ENCODE data around the gene MYO3A. TPM values are rescaled to one million over a fixed set of nuclear protein-coding genes. Genes with fewer than 3 reads are reported as not detected.

MYO3A gene
- total and polyA plus RNA-seq, 2 of the 4 experiments (the other 2 are of a cell fraction) = not detected

- dilution Hi-C loops (cut with HindIII; ENCODE audit: low sequenced_read_pairs, unreplicated experiment) = no loop called here
- no peaks in the 10 kb centered on the region for H3K9me1 ChIP-seq (ENCODE audit: insufficient read depth, low read length)
These were observed 279.2 kb downstream of the MYO3A start for GRCh38 chr10:26213157-26213800.

More at GRCh38 chr10:26213157-26213800, 279.2 kb downstream of the MYO3A start:
- no peak overlapping the region for H2BK20ac ChIP-seq (ENCODE audit: low read depth, low read length)
- no peaks in the 10 kb centered on the region for H3K79me1 ChIP-seq (ENCODE audit: low read depth in 1 of 2, low read length in 2 of 2)
- intact Hi-C loops (cut with micrococcal nuclease) = no loop called here
- CTCF ChIA-PET = no interaction called here
- H3K18ac ChIP-seq (ENCODE audit: low read depth, low read length) = no peak overlapping the region
- in situ Hi-C loops (cut with MboI; ENCODE audit: low sequenced_read_pairs) = no loop called here
- BruUV-seq (replicated peaks) = no TSS peak
- H4K91ac ChIP-seq (ENCODE audit: insufficient read depth, low read depth, low read length) = no peak overlapping the region
- no peak overlapping the region for H2AK5ac ChIP-seq (ENCODE audit: low read depth, low read length)
- H3K56ac ChIP-seq (ENCODE audit: extremely low read depth, insufficient read depth, low read length) = no peak overlapping the region
- no peaks in the 10 kb centered on the region for H3K36me3 ChIP-seq (ENCODE audit: control insufficient read depth, insufficient read depth, low read length)
- no peak overlapping the region for H3K4me3 ChIP-seq (ENCODE audit: insufficient read depth, low read depth, low read length)
- H2BK5ac ChIP-seq (ENCODE audit: low read depth, low read length, poor library complexity, severe bottlenecking) = no peak overlapping the region
- H2BK120ac ChIP-seq (ENCODE audit: low read depth, low read length) = no peak overlapping the region
- H4K5ac ChIP-seq (ENCODE audit: low read depth, low read length) = no peak overlapping the region
- POLR2A ChIA-PET (ENCODE audit: unreplicated experiment) = no interaction called here
- ATAC-seq (ENCODE audit: low read depth) (no peak), DNase-seq (no peak)
- H3K9ac ChIP-seq (ENCODE audit: low read depth, low read length) = no peak overlapping the region
- H3K4me1 ChIP-seq (ENCODE audit: control insufficient read depth, insufficient read depth, low read length) = no peaks in the 10 kb centered on the region
- H4K8ac ChIP-seq (ENCODE audit: low read depth in 2 of 2, low read length in 2 of 2) = no peak overlapping the region
- no peak overlapping the region for H3K27ac ChIP-seq (ENCODE audit: insufficient read depth, low read length)
- H3K23ac ChIP-seq (ENCODE audit: low read depth, low read length) = no peak overlapping the region
- no peak overlapping the region for H3K14ac ChIP-seq (replicated peaks; ENCODE audit: low read depth, low read length)
- no peak overlapping the region for H3K4ac ChIP-seq (ENCODE audit: low read depth, low read length)
- WGBS, 2 experiments (ENCODE audit: extremely low coverage in 2 of 2, insufficient read length in 1 of 2) = 10% methylated on average over 5 of the region's 11 CpGs; no CpG with 5 or more reads in 1 of the 2 experiments
- no peak for TF ChIP-seq RCOR1 (IDR thresholded peaks at IDR 0.05; ENCODE audit: insufficient replicate concordance, low read length)
- TF ChIP-seq BHLHE40 (IDR thresholded peaks at IDR 0.05; ENCODE audit: low read depth, low read length) = no peak
- TF ChIP-seq SMC3 (IDR thresholded peaks at IDR 0.05; ENCODE audit: low read depth, low read length) = no peak
- no peak for TF ChIP-seq NFE2L2 (IDR thresholded peaks at IDR 0.05; ENCODE audit: low read depth, low read length)
- TF ChIP-seq RAD21 (IDR thresholded peaks at IDR 0.05; ENCODE audit: low read length) = no peak
- no peak for TF ChIP-seq MAFK (IDR thresholded peaks at IDR 0.05; ENCODE audit: low read depth, low read length)
- TF ChIP-seq CEBPB (IDR thresholded peaks at IDR 0.05; ENCODE audit: low read depth, low read length) = no peak
- TF ChIP-seq, protein P1, sequence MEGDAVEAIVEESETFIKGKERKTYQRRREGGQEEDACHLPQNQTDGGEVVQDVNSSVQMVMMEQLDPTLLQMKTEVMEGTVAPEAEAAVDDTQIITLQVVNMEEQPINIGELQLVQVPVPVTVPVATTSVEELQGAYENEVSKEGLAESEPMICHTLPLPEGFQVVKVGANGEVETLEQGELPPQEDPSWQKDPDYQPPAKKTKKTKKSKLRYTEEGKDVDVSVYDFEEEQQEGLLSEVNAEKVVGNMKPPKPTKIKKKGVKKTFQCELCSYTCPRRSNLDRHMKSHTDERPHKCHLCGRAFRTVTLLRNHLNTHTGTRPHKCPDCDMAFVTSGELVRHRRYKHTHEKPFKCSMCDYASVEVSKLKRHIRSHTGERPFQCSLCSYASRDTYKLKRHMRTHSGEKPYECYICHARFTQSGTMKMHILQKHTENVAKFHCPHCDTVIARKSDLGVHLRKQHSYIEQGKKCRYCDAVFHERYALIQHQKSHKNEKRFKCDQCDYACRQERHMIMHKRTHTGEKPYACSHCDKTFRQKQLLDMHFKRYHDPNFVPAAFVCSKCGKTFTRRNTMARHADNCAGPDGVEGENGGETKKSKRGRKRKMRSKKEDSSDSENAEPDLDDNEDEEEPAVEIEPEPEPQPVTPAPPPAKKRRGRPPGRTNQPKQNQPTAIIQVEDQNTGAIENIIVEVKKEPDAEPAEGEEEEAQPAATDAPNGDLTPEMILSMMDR (conservative IDR thresholded peaks at IDR 0.05; ENCODE audit: low read depth, low read length) = no peak
- TF ChIP-seq, protein P2, sequence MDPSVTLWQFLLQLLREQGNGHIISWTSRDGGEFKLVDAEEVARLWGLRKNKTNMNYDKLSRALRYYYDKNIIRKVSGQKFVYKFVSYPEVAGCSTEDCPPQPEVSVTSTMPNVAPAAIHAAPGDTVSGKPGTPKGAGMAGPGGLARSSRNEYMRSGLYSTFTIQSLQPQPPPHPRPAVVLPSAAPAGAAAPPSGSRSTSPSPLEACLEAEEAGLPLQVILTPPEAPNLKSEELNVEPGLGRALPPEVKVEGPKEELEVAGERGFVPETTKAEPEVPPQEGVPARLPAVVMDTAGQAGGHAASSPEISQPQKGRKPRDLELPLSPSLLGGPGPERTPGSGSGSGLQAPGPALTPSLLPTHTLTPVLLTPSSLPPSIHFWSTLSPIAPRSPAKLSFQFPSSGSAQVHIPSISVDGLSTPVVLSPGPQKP (IDR thresholded peaks at IDR 0.05; ENCODE audit: borderline replicate concordance, low read depth, low read length) = no peak
- no peak for TF ChIP-seq POLR2A (IDR thresholded peaks at IDR 0.05; ENCODE audit: low read depth, low read length)
- TF ChIP-seq RFX5 (IDR thresholded peaks at IDR 0.05; ENCODE audit: low read depth, low read length) = no peak
- no peak for TF ChIP-seq FOS (IDR thresholded peaks at IDR 0.05; ENCODE audit: low read depth, low read length)
- TF ChIP-seq MXI1 (IDR thresholded peaks at IDR 0.05; ENCODE audit: borderline replicate concordance, low read depth, low read length) = no peak
- no peak for TF ChIP-seq USF2 (IDR thresholded peaks at IDR 0.05; ENCODE audit: low read depth, low read length)
- no peak for TF ChIP-seq CHD1 (IDR thresholded peaks at IDR 0.05; ENCODE audit: low read depth, low read length)
- no peak for TF ChIP-seq MAZ (IDR thresholded peaks at IDR 0.05; ENCODE audit: borderline replicate concordance, low read depth, low read length)
- H3K4me2 ChIP-seq (ENCODE audit: low read depth, low read length) = no peak overlapping the region
- H3K9me3 ChIP-seq (ENCODE audit: control insufficient read depth, insufficient read depth, low read length) = peaks cover 5% of the 10 kb centered on the region; the same call in 1 of the 2 replicates
- H4K20me1 ChIP-seq (ENCODE audit: insufficient read depth, low read length) = no peaks in the 10 kb centered on the region
- no peak overlapping the region for H2AK9ac ChIP-seq (replicated peaks; ENCODE audit: low read depth, low read length, poor library complexity)
- no peaks in the 10 kb centered on the region; the same call in 1 of the 2 replicates for H3K27me3 ChIP-seq (ENCODE audit: control insufficient read depth, insufficient read depth, low read length)
- no peak overlapping the region for H2BK15ac ChIP-seq (ENCODE audit: low read depth, low read length)
- H2AFZ ChIP-seq (replicated peaks; ENCODE audit: low read length, poor library complexity) = no peak overlapping the region
